ENCODE results near the gene DIPK1A.

DNA sequence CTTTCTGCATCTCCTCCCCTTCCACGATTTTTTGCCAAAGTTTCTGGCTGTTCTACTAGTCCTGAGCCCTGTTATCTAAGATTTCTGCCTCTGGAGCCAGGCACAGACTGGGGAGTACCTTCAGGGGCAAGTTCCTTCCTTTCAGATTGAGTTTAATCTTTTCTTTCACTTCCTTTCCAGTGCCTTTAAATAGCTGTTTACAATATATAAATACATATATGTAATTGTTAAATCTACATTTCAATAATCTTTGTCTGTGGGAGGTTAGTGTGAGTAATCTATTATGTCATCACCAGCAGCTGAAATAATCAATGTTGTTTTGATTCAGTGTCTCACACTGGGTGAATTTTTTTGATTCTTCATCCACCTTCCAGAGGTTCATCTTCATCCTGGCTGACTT is 31.8 kb downstream of the DIPK1A start:
- TF ChIP-seq ZNF223 (tag by site-specific recombination; IDR thresholded peaks at IDR 0.05) (no peak), CTCF (tag by site-specific recombination; IDR thresholded peaks at IDR 0.05) (no peak), ZNF214 (tag by site-specific recombination; IDR thresholded peaks at IDR 0.05; ENCODE audit: borderline replicate concordance) (no peak), ZSCAN30 (tag by site-specific recombination; IDR thresholded peaks at IDR 0.05) (no peak), GLIS2 (tag by site-specific recombination; IDR thresholded peaks at IDR 0.05) (no peak), MEIS1 (CRISPR knock-in tag; IDR thresholded peaks at IDR 0.05; ENCODE audit: borderline replicate concordance) (no peak), BCL11B (tag by site-specific recombination; IDR thresholded peaks at IDR 0.05; ENCODE audit: low read depth) (no peak), ZNF37A (tag by site-specific recombination; IDR thresholded peaks at IDR 0.05) (no peak), ZNF76 (tag by site-specific recombination; IDR thresholded peaks at IDR 0.05; ENCODE audit: borderline replicate concordance, low read depth) (no peak), ZNF350 (tag by site-specific recombination; IDR thresholded peaks at IDR 0.05) (no peak), ZFP3 (tag by site-specific recombination; IDR thresholded peaks at IDR 0.05; ENCODE audit: low read depth) (no peak), ZNF530 (tag by site-specific recombination; IDR thresholded peaks at IDR 0.05; ENCODE audit: low read depth) (no peak)
- TF ChIP-seq, protein P1, sequence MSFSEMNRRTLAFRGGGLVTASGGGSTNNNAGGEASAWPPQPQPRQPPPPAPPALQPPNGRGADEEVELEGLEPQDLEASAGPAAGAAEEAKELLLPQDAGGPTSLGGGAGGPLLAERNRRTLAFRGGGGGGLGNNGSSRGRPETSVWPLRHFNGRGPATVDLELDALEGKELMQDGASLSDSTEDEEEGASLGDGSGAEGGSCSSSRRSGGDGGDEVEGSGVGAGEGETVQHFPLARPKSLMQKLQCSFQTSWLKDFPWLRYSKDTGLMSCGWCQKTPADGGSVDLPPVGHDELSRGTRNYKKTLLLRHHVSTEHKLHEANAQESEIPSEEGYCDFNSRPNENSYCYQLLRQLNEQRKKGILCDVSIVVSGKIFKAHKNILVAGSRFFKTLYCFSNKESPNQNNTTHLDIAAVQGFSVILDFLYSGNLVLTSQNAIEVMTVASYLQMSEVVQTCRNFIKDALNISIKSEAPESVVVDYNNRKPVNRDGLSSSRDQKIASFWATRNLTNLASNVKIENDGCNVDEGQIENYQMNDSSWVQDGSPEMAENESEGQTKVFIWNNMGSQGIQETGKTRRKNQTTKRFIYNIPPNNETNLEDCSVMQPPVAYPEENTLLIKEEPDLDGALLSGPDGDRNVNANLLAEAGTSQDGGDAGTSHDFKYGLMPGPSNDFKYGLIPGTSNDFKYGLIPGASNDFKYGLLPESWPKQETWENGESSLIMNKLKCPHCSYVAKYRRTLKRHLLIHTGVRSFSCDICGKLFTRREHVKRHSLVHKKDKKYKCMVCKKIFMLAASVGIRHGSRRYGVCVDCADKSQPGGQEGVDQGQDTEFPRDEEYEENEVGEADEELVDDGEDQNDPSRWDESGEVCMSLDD (tag by site-specific recombination; IDR thresholded peaks at IDR 0.05), result no peak
- TF ChIP-seq, protein P2, sequence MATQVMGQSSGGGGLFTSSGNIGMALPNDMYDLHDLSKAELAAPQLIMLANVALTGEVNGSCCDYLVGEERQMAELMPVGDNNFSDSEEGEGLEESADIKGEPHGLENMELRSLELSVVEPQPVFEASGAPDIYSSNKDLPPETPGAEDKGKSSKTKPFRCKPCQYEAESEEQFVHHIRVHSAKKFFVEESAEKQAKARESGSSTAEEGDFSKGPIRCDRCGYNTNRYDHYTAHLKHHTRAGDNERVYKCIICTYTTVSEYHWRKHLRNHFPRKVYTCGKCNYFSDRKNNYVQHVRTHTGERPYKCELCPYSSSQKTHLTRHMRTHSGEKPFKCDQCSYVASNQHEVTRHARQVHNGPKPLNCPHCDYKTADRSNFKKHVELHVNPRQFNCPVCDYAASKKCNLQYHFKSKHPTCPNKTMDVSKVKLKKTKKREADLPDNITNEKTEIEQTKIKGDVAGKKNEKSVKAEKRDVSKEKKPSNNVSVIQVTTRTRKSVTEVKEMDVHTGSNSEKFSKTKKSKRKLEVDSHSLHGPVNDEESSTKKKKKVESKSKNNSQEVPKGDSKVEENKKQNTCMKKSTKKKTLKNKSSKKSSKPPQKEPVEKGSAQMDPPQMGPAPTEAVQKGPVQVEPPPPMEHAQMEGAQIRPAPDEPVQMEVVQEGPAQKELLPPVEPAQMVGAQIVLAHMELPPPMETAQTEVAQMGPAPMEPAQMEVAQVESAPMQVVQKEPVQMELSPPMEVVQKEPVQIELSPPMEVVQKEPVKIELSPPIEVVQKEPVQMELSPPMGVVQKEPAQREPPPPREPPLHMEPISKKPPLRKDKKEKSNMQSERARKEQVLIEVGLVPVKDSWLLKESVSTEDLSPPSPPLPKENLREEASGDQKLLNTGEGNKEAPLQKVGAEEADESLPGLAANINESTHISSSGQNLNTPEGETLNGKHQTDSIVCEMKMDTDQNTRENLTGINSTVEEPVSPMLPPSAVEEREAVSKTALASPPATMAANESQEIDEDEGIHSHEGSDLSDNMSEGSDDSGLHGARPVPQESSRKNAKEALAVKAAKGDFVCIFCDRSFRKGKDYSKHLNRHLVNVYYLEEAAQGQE (tag by site-specific recombination; IDR thresholded peaks at IDR 0.05), result no peak

Measured in HEK293 (cell line).